OCI-LY7 (cell line): ENCODE results near the gene ILKAP. TPM values are rescaled to one million over a fixed set of nuclear protein-coding genes. Genes with fewer than 3 reads are reported as not detected.

ENCODE experiments used
- BruUV-seq: library from RNA; stranded (reverse); fragments of 400-500 nt; replicated peaks from 2 replicates; lab custom pipeline; 2021; lab: Mats Ljungman, UMichigan
- CTCF ChIA-PET: fragments of 300-600 bp; sonication (Branson Sonifier 250); formaldehyde crosslinking; loops from one replicate; lab custom pipeline; 2022; ENCODE audit warnings: antibody characterized with exemption; ENCODE audit not compliant: unreplicated experiment; lab: Charles Lee
- POLR2A ChIA-PET: fragments of 300-600 bp; sonication (Branson Sonifier 250); formaldehyde crosslinking; loops from one replicate; lab custom pipeline; 2022; ENCODE audit warnings: antibody characterized with exemption; lab: Charles Lee
- DNase-seq: peaks from one replicate; pipeline ENCODE4 v3.0.0-alpha.2; 2015; ENCODE audit warnings: low spot score
- H2AFZ ChIP-seq: fragments of 200-600 bp; sonication (generic), shearing (Covaris generic); 2 replicates; pipeline ENCODE4 v1.6.1; 2014; ENCODE audit warnings: mild to moderate bottlenecking, antibody characterized with exemption, low read length, moderate library complexity
- H3K27ac ChIP-seq: fragments of 200-600 bp; sonication (generic); 2 replicates; pipeline ENCODE4 v1.5.1; 2014; ENCODE audit warnings: mixed run types, low read depth, mild to moderate bottlenecking, moderate library complexity, low read length, inconsistent platforms; ENCODE audit not compliant: poor library complexity, severe bottlenecking
- H3K36me3 ChIP-seq: fragments of 200-600 bp; sonication (generic); 2 replicates; pipeline ENCODE4 v1.6.1; 2014; ENCODE audit warnings: mild to moderate bottlenecking, antibody characterized with exemption, low read length, moderate library complexity, mixed read lengths; ENCODE audit not compliant: insufficient read depth
- H3K4me1 ChIP-seq: fragments of 200-600 bp; sonication (generic); 2 replicates; pipeline ENCODE4 v1.5.1; 2014; ENCODE audit warnings: mild to moderate bottlenecking, low read length; ENCODE audit not compliant: insufficient read depth, poor library complexity, severe bottlenecking
- H3K4me2 ChIP-seq: fragments of 200-600 bp; sonication (generic); 2 replicates; pipeline ENCODE4 v1.6.1; 2014; ENCODE audit warnings: mild to moderate bottlenecking, low read length
- H3K4me3 ChIP-seq: fragments of 200-600 bp; sonication (generic); 2 replicates; pipeline ENCODE4 v1.5.1; 2014; ENCODE audit warnings: mild to moderate bottlenecking, low read depth, low read length; ENCODE audit not compliant: poor library complexity, severe bottlenecking
- H3K79me2 ChIP-seq: fragments of 200-600 bp; sonication (generic); 2 replicates; pipeline ENCODE4 v1.6.1; 2016; ENCODE audit warnings: low read depth, mild to moderate bottlenecking, low read length, moderate library complexity, mixed read lengths; ENCODE audit not compliant: insufficient read depth
- H3K9me2 ChIP-seq: fragments of 200-600 bp; sonication (generic); 2 replicates; pipeline ENCODE4 v1.6.1; 2016; ENCODE audit warnings: mild to moderate bottlenecking, low read length, mixed read lengths; ENCODE audit not compliant: insufficient read depth
- H3K9me3 ChIP-seq: fragments of 200-600 bp; sonication (generic); 2 replicates; pipeline ENCODE4 v1.6.1; 2014; ENCODE audit warnings: mild to moderate bottlenecking, mixed run types, low read length, mixed read lengths
- H4K20me1 ChIP-seq: fragments of 200-600 bp; sonication (generic); 2 replicates; pipeline ENCODE4 v1.6.1; 2014; ENCODE audit warnings: mild to moderate bottlenecking, antibody characterized with exemption, low read length, moderate library complexity, mixed read lengths; ENCODE audit not compliant: insufficient read depth
- EZH2phosphoT487 ChIP-seq: fragments of 200-600 bp; sonication (generic); IDR thresholded peaks from 2 replicates; pipeline ENCODE4 v1.6.1; 2018; ENCODE audit warnings: low read depth, borderline replicate concordance, mild to moderate bottlenecking, mixed run types, antibody characterized with exemption, low read length, moderate library complexity, mixed read lengths
- intact Hi-C: fragments of 100-400 bp; cut with micrococcal nuclease; formaldehyde crosslinking; loops from one replicate; pipeline ENCODE4 v1.10.0; 2022; ENCODE audit not compliant: unreplicated experiment
- total RNA-seq, 2 experiments: library from RNA; depleted of rRNA in 1 of 2; stranded (reverse); fragments of >200 nt in 1 of 2; shearing (Covaris generic) in 1 of 2; gene quantifications; 2 replicates each; pipeline ENCODE4 v1.2.3, GENCODE V29; 2014 to 2022
- TF ChIP-seq, protein P1 (sequence below): fragments of 200-600 bp; sonication (generic); conservative IDR thresholded peaks from 2 replicates; pipeline ENCODE4 v1.5.1; 2014; ENCODE audit warnings: mild to moderate bottlenecking, antibody characterized with exemption, low read length, moderate library complexity, mixed read lengths

The ILKAP gene
- total RNA-seq, 2 experiments from 2014 or later: 33.1 to 61.8 TPM

- ChIA-PET CTCF (no interaction called here), POLR2A (no interaction called here)
- intact Hi-C loops: no loop called here
- no peak for DNase-seq
- H3K36me3 ChIP-seq: no peaks in the 10 kb centered on the region
- no TSS peak for BruUV-seq
- no peak overlapping the region for H2AFZ ChIP-seq
- no peak overlapping the region for H3K27ac ChIP-seq
- H3K9me3 ChIP-seq: no peaks in the 10 kb centered on the region
- no peaks in the 10 kb centered on the region for H3K9me2 ChIP-seq
- H4K20me1 ChIP-seq: no peaks in the 10 kb centered on the region
- H3K4me2 ChIP-seq: no peak overlapping the region
- TF ChIP-seq, protein P1, sequence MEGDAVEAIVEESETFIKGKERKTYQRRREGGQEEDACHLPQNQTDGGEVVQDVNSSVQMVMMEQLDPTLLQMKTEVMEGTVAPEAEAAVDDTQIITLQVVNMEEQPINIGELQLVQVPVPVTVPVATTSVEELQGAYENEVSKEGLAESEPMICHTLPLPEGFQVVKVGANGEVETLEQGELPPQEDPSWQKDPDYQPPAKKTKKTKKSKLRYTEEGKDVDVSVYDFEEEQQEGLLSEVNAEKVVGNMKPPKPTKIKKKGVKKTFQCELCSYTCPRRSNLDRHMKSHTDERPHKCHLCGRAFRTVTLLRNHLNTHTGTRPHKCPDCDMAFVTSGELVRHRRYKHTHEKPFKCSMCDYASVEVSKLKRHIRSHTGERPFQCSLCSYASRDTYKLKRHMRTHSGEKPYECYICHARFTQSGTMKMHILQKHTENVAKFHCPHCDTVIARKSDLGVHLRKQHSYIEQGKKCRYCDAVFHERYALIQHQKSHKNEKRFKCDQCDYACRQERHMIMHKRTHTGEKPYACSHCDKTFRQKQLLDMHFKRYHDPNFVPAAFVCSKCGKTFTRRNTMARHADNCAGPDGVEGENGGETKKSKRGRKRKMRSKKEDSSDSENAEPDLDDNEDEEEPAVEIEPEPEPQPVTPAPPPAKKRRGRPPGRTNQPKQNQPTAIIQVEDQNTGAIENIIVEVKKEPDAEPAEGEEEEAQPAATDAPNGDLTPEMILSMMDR: no peak
- TF ChIP-seq EZH2phosphoT487: no peak
- H3K79me2 ChIP-seq: no peaks in the 10 kb centered on the region
- no peaks in the 10 kb centered on the region for H3K4me1 ChIP-seq
- no peak overlapping the region for H3K4me3 ChIP-seq
These were observed 17.5 kb upstream of the ILKAP start for GRCh38 chr2:238220892-238221521.

DNA sequence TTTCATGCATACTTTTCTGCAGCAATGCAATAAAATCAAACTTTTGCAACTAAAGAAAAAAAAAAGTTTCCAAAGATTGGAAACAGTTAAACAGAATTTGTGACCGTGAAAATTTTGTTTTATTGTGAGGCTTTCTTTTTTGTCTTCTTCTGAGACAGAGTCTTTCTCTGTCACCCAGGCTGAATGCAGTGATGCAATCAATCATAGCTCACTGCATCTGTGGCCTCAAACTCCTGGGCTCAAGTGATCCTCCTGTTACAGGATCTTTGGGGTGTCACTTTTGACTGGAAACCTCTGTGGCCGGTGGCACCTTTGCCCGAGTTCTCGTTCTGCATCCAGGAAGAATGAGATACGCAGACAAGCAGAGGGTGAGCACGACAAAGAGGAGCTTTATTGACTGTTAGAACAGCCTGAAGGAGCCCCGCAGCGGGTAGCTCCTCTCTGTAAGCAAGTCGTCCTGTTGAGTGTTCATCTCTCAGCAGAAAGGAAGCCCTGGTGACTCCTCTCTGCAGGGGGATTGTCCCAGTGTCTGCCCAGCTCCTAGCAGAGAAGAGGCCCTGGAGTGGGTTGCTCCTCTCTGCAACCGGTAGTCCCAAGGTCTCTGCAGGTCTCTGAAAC is 16.9 kb upstream of the ILKAP start:
- Histone ChIP-seq H3K9me3 (no peaks in the 10 kb centered on the region), H2AFZ (no peak overlapping the region), H3K9me2 (no peaks in the 10 kb centered on the region), H3K4me1 (no peaks in the 10 kb centered on the region), H3K79me2 (no peaks in the 10 kb centered on the region), H3K4me3 (no peak overlapping the region), H3K36me3 (no peaks in the 10 kb centered on the region), H4K20me1 (no peaks in the 10 kb centered on the region), H3K4me2 (no peak overlapping the region), H3K27ac (no peak overlapping the region)
- ChIA-PET POLR2A (no interaction called here), CTCF (no interaction called here)
- DNase-seq: no peak
- no peak for TF ChIP-seq EZH2phosphoT487
- TF ChIP-seq, protein P1: no peak
- intact Hi-C loops: no loop called here
- BruUV-seq: no TSS peak

GRCh38 chr2:238216651-238217184 is 13.2 kb upstream of the ILKAP start:
- intact Hi-C loops: no loop called here
- Histone ChIP-seq H4K20me1 (no peaks in the 10 kb centered on the region), H3K9me3 (no peaks in the 10 kb centered on the region), H3K36me3 (no peaks in the 10 kb centered on the region), H3K4me2 (no peak overlapping the region), H3K9me2 (no peaks in the 10 kb centered on the region), H3K4me3 (no peak overlapping the region), H3K4me1 (no peaks in the 10 kb centered on the region), H3K27ac (no peak overlapping the region), H3K79me2 (no peaks in the 10 kb centered on the region), H2AFZ (no peak overlapping the region)
- POLR2A ChIA-PET: interaction anchor here (0.7 kb wide), 1 partner anchor 217 kb away, joined by 3 read pairs; no protein-coding TSS in a partner anchor
- BruUV-seq: no TSS peak
- TF ChIP-seq EZH2phosphoT487: no peak
- TF ChIP-seq, protein P1: no peak
- DNase-seq: no peak
- CTCF ChIA-PET: no interaction called here
